ENCODE results near the gene ADAMTS9.

GRCh38 chr3:64685800-64686445 is 1.9 kb downstream of the ADAMTS9 start:
- no peak for TF ChIP-seq EZH2phosphoT487 (conservative IDR thresholded peaks at IDR 0.05; ENCODE audit: low read length)
- TF ChIP-seq, protein P1, sequence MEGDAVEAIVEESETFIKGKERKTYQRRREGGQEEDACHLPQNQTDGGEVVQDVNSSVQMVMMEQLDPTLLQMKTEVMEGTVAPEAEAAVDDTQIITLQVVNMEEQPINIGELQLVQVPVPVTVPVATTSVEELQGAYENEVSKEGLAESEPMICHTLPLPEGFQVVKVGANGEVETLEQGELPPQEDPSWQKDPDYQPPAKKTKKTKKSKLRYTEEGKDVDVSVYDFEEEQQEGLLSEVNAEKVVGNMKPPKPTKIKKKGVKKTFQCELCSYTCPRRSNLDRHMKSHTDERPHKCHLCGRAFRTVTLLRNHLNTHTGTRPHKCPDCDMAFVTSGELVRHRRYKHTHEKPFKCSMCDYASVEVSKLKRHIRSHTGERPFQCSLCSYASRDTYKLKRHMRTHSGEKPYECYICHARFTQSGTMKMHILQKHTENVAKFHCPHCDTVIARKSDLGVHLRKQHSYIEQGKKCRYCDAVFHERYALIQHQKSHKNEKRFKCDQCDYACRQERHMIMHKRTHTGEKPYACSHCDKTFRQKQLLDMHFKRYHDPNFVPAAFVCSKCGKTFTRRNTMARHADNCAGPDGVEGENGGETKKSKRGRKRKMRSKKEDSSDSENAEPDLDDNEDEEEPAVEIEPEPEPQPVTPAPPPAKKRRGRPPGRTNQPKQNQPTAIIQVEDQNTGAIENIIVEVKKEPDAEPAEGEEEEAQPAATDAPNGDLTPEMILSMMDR (IDR thresholded peaks at IDR 0.05; ENCODE audit: insufficient read depth, low read length, poor library complexity, severe bottlenecking): no peak

All from SU-DHL-6 (cell line).